GM10248 (cell line): ENCODE measurements around the gene MLN.

ENCODE experiments used
- CTCF ChIA-PET: fragments of 300-600 bp; sonication (Branson Sonifier 250); formaldehyde crosslinking; extraction: SDS; loops from one replicate; lab custom pipeline; 2021; ENCODE audit warnings: antibody characterized with exemption; lab: Yijun Ruan, JAX
- POLR2A ChIA-PET: fragments of 350-650 bp; sonication (Branson Sonifier 250); formaldehyde crosslinking; extraction: SDS; loops from one replicate; lab custom pipeline; 2020; ENCODE audit warnings: antibody characterized with exemption; lab: Yijun Ruan, JAX
- DNase-seq: peaks from one replicate; pipeline ENCODE4 v3.0.0; 2012; ENCODE audit errors: extremely low spot score
- TF ChIP-seq, protein P1 (sequence below): IDR thresholded peaks from 2 replicates; pipeline ENCODE4 v1.5.1; 2012; ENCODE audit warnings: mild to moderate bottlenecking, low read depth; ENCODE audit errors: extremely low read depth, missing control alignments, control extremely low read depth

MLN gene

DNA sequence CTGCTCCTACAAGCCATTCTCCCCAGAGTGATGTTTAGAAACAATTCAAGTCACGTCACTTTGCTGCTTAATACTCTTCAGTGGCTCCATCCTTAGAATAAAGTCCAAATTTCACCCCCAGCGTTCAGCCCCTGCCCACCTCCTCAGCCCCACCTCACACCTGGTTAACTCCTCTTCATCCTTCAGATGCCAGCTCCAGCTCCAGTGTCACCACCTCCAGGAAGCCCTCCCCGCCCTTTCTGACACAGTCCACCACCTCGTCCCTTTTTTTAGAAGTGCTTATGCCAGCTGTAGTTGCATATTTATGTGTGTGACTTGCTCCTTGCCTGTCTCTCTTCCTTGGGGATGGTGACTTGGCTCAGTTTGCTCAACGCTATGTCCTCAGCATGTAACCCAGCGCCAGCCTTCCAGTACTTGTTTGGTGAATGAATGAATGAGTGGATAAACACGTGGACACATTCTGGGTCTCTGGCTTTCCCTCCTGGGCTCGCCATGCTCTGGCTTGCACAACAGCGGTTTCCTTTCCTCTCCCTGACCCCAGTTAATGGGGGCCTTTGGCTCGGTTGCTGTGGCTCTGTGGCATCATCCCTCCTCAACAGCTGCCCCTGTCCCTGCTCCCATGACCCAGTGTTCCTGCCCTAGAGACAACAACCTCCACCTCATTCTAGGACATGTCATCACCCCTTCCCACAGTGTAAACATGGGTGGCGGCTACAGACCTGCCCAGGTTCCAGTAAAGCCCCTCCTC, 53.4 kb downstream of the MLN start:
- ChIA-PET POLR2A (no interaction called here), CTCF (interaction anchor here (0.9 to 1.5 kb wide), 5 partner anchors 8 to 274 kb away, joined by 3 to 6 read pairs (median 3); no protein-coding TSS in a partner anchor)
- no peak for DNase-seq
- TF ChIP-seq, protein P1, sequence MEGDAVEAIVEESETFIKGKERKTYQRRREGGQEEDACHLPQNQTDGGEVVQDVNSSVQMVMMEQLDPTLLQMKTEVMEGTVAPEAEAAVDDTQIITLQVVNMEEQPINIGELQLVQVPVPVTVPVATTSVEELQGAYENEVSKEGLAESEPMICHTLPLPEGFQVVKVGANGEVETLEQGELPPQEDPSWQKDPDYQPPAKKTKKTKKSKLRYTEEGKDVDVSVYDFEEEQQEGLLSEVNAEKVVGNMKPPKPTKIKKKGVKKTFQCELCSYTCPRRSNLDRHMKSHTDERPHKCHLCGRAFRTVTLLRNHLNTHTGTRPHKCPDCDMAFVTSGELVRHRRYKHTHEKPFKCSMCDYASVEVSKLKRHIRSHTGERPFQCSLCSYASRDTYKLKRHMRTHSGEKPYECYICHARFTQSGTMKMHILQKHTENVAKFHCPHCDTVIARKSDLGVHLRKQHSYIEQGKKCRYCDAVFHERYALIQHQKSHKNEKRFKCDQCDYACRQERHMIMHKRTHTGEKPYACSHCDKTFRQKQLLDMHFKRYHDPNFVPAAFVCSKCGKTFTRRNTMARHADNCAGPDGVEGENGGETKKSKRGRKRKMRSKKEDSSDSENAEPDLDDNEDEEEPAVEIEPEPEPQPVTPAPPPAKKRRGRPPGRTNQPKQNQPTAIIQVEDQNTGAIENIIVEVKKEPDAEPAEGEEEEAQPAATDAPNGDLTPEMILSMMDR, result no peak

DNA sequence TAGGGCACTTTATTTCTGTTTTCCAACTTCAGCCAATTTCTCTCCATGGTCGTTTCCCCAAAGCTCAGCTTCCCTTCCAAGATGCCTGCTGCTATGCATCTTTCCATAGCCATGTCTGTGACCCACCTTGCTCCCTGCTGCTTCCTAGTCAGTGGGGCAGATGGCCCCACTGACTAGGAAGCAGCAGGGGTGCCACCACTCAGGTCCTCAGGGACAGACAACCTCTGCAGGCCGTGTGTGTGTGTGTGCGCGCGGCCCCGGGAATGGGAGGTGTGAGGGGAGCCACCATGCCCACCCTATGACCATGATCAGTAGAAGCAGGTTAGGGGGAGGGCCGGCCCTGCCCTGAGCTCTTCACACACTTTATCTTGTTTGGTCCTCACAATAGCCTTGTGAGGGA, 54.4 kb downstream of the MLN start:
- ChIA-PET POLR2A (no interaction called here), CTCF (interaction anchor here (1.1 to 1.5 kb wide), 3 partner anchors 12 to 164 kb away, joined by 3 to 6 read pairs (median 3); no protein-coding TSS in a partner anchor)
- DNase-seq, result no peak
- TF ChIP-seq, protein P1, result no peak

DNA sequence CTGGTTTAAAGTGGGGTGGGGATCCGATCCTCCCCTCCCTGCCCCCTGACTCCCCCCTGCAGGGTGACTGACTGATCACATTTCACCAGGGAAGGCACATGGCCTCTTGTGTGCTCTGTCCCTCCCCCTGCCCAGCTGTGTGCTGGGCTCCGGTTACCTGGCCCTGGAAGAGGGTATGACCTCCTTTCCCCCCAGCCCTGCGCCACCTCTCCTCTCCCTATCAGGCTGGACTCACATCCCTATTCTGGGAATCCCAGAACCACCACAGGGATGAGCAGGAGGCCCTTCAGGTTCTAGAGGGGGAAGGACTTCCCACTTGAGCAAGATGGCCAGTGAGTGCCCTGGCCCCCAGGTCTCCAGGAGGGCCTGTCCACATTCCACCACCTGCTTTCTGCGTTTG, 55.0 kb downstream of the MLN start:
- TF ChIP-seq, protein P1, result no peak
- ChIA-PET CTCF (interaction anchor here (1.3 kb wide), 1 partner anchor 11 kb away, joined by 3 read pairs; no protein-coding TSS in a partner anchor), POLR2A (no interaction called here)
- no peak for DNase-seq

DNA sequence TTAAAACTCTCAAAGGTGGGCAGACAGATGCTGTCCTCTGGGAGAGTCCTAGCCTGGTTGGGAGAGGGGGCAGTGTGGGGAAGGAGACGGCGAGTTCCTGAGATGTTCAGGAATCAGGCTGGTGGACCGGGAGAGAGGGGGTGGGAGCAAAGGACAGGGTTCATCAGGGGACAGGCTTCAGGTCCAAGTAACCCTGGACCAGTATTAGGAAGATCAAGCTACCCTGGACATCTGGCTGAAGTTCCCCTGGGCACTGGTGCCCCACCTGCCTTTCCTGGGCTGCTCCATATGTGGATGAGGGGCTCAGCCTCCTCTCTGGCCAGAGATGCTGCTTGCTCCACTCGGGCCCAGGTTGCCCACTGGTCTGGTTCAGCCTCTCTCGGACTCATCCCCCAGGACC, 56.0 kb downstream of the MLN start:
- CTCF ChIA-PET, result interaction anchor here (1.3 kb wide), 1 partner anchor 19 kb away, joined by 3 read pairs; no protein-coding TSS in a partner anchor
- POLR2A ChIA-PET, result no interaction called here
- no peak for DNase-seq
- TF ChIP-seq, protein P1, result no peak

DNA sequence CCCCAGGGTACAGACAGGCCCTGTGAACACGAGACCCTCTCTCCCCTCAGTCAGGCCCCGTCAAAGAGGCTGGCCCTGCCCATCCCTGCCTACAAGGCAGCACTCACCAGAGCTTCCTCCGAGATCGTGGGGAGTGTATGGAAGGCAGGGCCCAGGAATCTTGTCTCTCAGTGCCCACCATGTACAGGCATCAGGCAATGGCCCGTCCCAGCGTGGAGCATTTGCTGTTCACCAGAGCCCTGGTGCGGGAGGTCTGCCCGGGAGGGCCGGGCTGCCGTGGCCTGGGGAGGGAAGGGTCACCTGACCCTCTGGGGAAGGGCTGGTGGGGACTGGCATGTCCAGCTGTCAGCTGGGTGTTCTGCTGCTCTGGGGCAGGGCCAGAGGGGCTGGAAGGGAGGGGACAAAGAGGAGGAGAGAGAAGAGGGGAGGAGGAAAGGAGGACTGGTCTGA, 57.1 kb downstream of the MLN start, which contains the start of gene IP6K3:
TSS of gene IP6K3 (minus strand) at position 255 of the 450 bp plus-strand sequence. CDS start 11,429 bp downstream, outside the sequence.
- ChIA-PET CTCF (interaction anchor here (1.3 kb wide), 2 partner anchors 9 to 20 kb away, joined by 3 read pairs; no protein-coding TSS in a partner anchor), POLR2A (no interaction called here)
- TF ChIP-seq, protein P1, result no peak
- DNase-seq, result no peak

DNA sequence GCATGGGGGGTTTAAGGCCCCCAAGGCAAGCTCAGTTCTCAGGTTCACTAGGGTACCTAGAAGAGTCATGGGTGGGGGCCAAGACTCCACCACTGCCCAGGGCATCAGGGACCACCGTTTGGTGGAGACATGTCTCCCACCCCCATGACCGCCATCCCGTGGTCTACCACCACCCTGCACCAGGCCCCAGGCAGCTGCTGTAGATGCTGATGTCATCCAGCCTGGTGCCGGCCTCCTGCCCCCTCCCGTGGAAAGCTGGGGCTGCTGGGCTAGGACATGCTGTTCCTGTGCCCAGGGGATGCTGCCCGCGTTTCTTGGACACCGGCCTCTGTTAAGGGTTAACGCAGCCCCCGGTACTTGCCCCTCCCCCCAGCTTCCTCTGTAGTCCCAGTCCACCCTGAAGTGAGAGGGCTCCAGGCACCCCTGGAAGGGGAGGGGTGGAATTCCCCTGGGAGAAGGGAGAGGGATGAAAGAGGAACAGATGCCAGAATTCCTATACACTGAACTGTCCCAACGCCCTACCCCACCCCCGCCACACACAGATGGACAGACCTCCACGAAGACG, 57.7 kb downstream of the MLN start:
- CTCF ChIA-PET, result interaction anchor here (0.9 to 3.5 kb wide), 7 partner anchors 9 to 408 kb away, joined by 3 to 24 read pairs (median 6); no protein-coding TSS in a partner anchor
- TF ChIP-seq, protein P1, result no peak
- DNase-seq, result no peak
- POLR2A ChIA-PET, result no interaction called here
